H1 (cell line): ENCODE measurements around the gene CALD1. TPM values are rescaled to one million over a fixed set of nuclear protein-coding genes. Genes with fewer than 3 reads are reported as not detected.

Experiments
- ATF3 ChIP-seq: IDR thresholded peaks from 2 replicates; pipeline ENCODE4 v1.6.1; 2011; ENCODE audit warnings: low read depth, mild to moderate bottlenecking, low read length; ENCODE audit not compliant: insufficient read depth
- MAX ChIP-seq: IDR thresholded peaks from 2 replicates; pipeline ENCODE4 v1.6.1; 2012; ENCODE audit warnings: inconsistent platforms
- polyA plus RNA-seq, 7 experiments: library from polyadenylated mRNA; depleted of rRNA in 3 of 7; stranded (reverse) in 5 of 7; unstranded in 2 of 7; fragments of >200 nt in 5 of 7; fragments of 200-250 nt in 2 of 7; gene quantifications; 1 replicate in 5 of 7; 2 replicates in 1 of 7; 4 replicates in 1 of 7; pipeline versions ENCODE4 v1.2.1 to v1.2.3, GENCODE V29; 2011 to 2013; ENCODE audit warnings: missing spikeins in 2 of 7, mixed read lengths in 2 of 7
- total RNA-seq: library from RNA; stranded (reverse); fragmentation: NEBNext Ultra II Directional; extraction: Animal tissue kit (Norgen Biotek cat#: 25700); gene quantifications from 2 replicates; pipeline ENCODE4 v1.2.1, GENCODE V29; 2021

Gene CALD1
- total and polyA plus RNA-seq, 2 of the 8 experiments (the other 6 are each of a cell fraction or from before 2014, with no cell fraction given), result 34.3 to 177 TPM

- TF ChIP-seq MAX (no peak), ATF3 (no peak)
Observed at GRCh38 chr7:134926396-134926795, 147.0 kb downstream of the CALD1 start (continued).
